Measurements from ENCODE around the gene MRE11.

- TF ChIP-seq POLR2AphosphoS5 (IDR thresholded peaks at IDR 0.05; ENCODE audit: low read length): no peak
- no peak for TF ChIP-seq REST (IDR thresholded peaks at IDR 0.05; ENCODE audit: low read depth, low read length)
- no peak for TF ChIP-seq EGR1 (IDR thresholded peaks at IDR 0.05; ENCODE audit: borderline replicate concordance in 1 of 2, low read depth in 2 of 2, low read length in 2 of 2)
- TF ChIP-seq TCF12 (IDR thresholded peaks at IDR 0.05; ENCODE audit: low read depth, low read length): no peak
- peak; percentile 21 to 52; a peak in 1 of 4 replicates for TF ChIP-seq BHLHE40 (IDR thresholded peaks at IDR 0.05; ENCODE audit: borderline replicate concordance in 1 of 2, low read depth in 2 of 2, low read length in 1 of 2)
- TF ChIP-seq EED (IDR thresholded peaks at IDR 0.05; ENCODE audit: low read depth): no peak
- no peak for TF ChIP-seq RAD21 (IDR thresholded peaks at IDR 0.05; ENCODE audit: insufficient read depth, low read depth, low read length)
- TF ChIP-seq USF1 (IDR thresholded peaks at IDR 0.05; ENCODE audit: borderline replicate concordance, extremely low read length, insufficient read depth, low read depth, low read length): no peak
- no peak for TF ChIP-seq SMC3 (IDR thresholded peaks at IDR 0.05; ENCODE audit: borderline replicate concordance, low read length)
- TF ChIP-seq GABPA (IDR thresholded peaks at IDR 0.05; ENCODE audit: low read depth): no peak
- TF ChIP-seq EP300 (IDR thresholded peaks at IDR 0.05; ENCODE audit: borderline replicate concordance in 1 of 2, control insufficient read depth in 1 of 2, low read depth in 2 of 2, low read length in 2 of 2): peak; percentile 82 to 93; a peak in 3 of 4 replicates
- TF ChIP-seq ZNF274 (IDR thresholded peaks at IDR 0.05; ENCODE audit: insufficient read depth, insufficient read length): no peak
- no peak for TF ChIP-seq CEBPZ (IDR thresholded peaks at IDR 0.05; ENCODE audit: low read depth, low read length)
- 0 out of 2 replicates have a peak, but pooled peaks have one; percentile 7 for TF ChIP-seq RAD51 (IDR thresholded peaks at IDR 0.05)
Observed at GRCh38 chr11:94469416-94469815, 24.2 kb downstream of the MRE11 start.
